NCI-H226 (cell line): ENCODE results near the gene CACNA2D4.

Experiments used
- DNase-seq: peaks from one replicate; pipeline ENCODE4 v3.0.0-alpha.2; 2015

CACNA2D4 gene

GRCh38 chr12:1885599-1886245 lies 32.7 kb downstream of the CACNA2D4 start:
- no peak for DNase-seq

DNA sequence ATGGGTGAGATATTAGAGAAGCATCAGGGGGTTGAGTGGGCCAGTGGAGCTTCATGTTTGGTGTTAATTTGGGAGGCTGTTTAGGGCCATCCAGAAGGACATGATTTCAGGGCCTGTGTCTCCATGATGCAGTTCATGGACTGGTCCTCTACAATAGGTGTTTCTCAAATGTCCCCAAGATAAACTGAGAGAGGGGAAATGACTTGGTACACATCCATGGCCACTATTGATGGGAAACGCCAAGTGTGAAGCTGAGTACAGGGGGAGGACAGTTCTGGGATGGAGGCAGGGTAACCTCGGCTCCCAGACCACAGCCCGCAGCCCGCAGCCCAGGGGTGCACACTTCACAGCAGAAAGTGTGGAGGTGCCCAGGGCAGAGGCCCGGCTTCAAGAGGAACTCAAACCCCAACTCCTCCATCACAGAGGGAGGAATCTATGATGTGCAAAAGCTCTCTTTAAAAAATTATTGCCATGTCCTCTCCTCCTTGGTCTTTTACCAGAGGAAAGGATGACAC lies 33.3 kb downstream of the CACNA2D4 start:
- DNase-seq, result no peak

- no peak for DNase-seq
These were observed 33.8 kb downstream of the CACNA2D4 start for GRCh38 chr12:1884651-1885050.

GRCh38 chr12:1883513-1883912 lies 34.9 kb downstream of the CACNA2D4 start:
- no peak for DNase-seq

DNA sequence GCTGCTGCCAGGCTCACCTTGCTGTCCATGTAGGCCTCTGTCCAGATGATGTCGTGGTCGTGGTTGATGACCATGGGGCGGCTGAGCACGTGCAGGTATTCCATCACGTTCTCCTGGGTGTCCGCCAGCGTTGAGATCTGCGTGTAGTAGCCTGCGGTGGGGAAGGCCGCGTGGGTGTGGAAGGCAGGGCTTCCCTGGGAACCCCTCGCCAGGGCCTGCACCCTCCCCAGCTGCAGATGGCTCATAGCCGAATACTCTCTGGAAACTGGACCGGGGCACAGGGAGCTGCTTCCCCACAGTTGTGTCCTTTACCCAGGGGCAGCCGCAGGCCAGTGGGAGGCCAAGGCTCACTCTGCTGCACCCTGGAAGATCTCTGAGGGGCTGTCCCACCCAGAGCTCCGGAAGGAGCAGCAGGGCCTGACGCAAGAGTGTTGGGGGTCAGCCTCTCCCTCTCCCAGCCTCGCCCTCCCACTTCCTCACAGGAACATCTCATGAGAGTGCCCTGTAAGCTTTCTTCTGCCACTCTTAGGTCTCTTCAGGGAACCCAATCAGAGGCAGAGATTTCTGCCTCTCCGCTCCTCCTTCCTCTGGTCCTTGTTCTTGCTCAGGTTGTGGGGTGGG lies 35.5 kb downstream of the CACNA2D4 start:
- DNase-seq, result no peak

- no peak for DNase-seq
These were observed 36.0 kb downstream of the CACNA2D4 start for GRCh38 chr12:1882405-1882804.

DNA sequence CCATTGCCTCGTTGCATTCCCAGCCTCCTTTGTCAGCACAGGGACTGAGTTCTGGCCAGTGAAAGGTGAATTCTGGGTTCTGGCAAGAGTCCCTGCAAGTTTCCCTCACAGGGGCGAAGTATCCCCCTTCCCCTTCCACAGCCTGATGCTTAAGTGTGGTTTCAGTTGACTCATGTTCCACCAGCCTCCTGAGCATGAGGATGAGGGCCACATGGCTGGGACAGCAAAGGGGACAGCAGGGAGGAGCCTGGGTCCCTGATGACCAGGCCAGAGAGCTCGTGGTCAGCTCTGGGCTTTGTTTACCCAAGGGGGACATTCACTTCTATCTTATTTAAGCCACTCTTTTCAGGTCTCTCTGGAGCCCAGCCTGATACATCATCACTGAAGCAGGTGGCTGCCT lies 36.5 kb downstream of the CACNA2D4 start:
- no peak for DNase-seq

DNA sequence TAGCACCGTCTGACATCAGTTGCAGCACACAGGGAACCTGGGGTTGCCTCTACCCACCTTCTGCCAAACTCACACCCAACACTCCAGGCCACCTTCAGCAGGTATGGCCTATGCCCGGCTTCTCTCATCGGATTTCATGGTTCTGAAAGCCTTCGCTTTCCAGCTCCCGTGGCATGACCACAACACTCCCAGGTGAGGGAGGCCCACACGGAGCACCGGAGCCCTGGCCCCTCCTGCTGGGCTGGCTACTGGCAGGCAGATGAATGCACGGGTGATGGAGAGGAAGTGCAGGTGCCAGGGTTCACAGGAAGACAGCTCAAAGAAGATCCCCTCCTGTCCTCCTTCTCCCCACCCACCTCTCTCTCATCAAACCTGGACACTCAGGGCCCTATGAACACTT lies 37.2 kb downstream of the CACNA2D4 start:
- no peak for DNase-seq

DNA sequence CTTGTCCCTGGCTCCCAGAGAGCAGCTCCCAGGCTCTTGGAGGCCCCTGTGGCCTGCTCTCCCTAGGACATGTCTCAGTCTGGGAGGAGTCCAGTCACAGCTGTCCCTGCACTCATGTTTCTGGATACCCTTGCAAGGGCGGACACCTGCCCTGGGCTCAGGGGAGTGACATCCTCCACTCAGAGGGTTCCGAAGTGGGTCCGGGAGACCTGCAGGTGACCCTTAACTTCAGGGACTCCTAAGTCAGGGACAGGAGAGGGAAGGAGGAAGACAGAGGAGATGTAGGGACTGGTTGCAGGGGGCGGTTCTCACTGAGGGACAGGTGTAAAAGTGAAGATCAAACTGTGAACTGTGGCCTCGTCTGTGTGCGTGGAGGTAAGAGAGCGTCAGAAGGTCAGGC lies 37.6 kb downstream of the CACNA2D4 start:
- no peak for DNase-seq

- no peak for DNase-seq
These were observed 38.2 kb downstream of the CACNA2D4 start for GRCh38 chr12:1880153-1880845.

DNA sequence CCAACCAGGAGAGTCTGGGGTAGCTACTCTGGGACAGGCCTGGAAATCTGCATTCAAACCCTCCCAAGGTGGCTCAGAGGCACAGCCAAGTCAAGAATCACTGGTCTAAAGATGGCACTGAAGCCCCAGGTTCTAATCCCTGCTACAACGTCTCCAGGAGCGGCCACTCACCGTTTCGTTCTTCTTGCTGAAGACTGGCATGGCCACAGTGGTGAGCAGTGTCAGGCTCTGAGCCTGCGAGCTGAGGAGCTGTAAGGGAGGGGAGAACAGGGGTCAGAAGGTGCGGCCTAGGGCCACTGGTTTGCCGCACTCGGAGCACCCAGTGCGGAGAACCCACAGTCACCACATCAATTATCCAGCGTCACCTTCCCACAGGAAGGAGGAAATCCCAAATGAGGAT lies 38.8 kb downstream of the CACNA2D4 start:
- no peak for DNase-seq

DNA sequence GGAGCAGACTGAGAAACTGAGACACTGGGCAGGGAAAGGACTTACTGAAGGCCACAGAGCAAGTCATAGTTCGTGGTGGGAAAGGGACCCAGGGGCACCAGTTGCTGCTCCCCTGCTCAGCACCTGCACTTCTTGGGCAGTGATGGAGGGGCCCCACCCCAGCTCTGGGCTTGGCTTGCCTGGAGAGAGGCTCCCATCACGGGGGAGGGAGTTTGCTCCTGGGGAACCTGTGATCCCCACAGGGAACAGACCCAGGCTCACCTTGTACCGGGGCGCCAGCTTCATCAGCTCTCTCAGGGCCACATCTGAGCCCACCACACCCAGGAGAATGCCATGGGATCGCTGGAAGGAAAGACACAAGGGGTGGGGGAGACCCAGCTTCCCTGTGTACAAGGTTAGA lies 39.8 kb downstream of the CACNA2D4 start:
- DNase-seq, result no peak

- no peak for DNase-seq
These were observed 40.2 kb downstream of the CACNA2D4 start for GRCh38 chr12:1878214-1878613.

- no peak for DNase-seq
These were observed 41.1 kb downstream of the CACNA2D4 start for GRCh38 chr12:1877169-1877878.

DNA sequence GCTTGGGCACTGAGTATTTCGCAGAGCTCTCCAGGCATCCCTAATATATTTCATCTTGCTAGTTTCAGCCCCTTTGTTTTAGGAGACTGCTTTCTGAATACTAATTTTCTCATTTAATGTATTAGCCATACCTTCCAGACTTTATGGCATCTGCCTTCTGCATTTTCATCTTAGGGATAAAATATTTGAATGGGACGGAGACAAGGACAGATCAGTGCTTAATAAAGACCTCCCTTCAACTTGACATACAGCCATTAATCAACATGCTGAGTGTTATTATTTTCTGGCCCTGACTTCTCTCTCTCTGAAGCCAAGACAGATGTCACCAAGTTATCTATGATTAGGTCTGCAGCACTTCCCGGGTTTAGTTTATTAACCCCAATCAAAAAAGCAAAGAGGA lies 42.4 kb downstream of the CACNA2D4 start:
- DNase-seq, result no peak

GRCh38 chr12:1875608-1876007 lies 42.8 kb downstream of the CACNA2D4 start:
- no peak for DNase-seq

DNA sequence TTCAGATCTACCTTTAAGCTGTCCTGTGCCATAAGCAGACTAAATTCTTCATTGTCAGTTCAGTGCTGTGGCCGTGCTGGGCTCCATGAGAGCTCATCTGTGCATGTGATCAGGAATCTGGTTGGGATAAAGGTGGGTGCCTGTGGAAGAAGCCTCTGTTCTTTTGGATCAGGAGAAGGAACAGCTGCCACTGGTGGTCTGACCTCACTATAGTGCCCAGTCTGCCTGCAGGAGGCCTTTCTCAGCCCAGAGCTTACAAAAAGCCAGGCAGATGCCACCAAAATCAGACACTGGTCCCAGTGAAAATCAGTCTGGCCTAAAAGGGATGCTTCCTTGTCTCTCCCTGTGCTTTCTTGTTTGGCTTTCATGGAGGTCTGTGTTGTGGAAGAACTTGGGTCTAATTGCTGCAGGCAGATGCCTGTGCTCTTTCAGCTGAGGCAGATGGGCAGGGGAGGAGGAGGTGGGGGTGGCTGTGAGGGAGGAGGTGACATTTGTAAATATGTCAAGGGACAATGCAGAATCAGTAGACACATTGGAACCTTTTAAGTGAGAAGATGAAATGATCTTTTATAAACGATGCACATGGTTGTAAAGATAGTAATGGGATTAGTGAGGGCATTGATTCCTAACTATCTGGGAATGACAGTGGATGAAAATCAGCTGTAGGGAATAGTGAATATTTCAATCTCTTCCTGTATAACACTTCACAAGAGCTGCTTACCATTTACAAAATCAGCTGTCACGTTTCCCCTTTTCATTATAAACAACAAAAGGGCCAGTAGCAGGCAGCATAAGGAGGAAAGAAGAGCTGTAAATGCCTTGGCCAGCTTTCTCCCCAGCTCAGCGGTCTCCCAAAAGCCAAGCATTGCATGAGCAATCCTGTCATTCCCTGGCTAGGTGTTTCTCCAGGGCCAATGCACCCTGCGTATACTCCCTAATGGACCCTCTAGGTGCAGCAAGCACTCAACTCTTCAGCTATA lies 44.6 kb downstream of the CACNA2D4 start:
- DNase-seq, result no peak

- DNase-seq, result no peak
These were observed 46.0 kb downstream of the CACNA2D4 start for GRCh38 chr12:1872448-1872847.

GRCh38 chr12:1872001-1872400 lies 46.5 kb downstream of the CACNA2D4 start:
- DNase-seq, result no peak

DNA sequence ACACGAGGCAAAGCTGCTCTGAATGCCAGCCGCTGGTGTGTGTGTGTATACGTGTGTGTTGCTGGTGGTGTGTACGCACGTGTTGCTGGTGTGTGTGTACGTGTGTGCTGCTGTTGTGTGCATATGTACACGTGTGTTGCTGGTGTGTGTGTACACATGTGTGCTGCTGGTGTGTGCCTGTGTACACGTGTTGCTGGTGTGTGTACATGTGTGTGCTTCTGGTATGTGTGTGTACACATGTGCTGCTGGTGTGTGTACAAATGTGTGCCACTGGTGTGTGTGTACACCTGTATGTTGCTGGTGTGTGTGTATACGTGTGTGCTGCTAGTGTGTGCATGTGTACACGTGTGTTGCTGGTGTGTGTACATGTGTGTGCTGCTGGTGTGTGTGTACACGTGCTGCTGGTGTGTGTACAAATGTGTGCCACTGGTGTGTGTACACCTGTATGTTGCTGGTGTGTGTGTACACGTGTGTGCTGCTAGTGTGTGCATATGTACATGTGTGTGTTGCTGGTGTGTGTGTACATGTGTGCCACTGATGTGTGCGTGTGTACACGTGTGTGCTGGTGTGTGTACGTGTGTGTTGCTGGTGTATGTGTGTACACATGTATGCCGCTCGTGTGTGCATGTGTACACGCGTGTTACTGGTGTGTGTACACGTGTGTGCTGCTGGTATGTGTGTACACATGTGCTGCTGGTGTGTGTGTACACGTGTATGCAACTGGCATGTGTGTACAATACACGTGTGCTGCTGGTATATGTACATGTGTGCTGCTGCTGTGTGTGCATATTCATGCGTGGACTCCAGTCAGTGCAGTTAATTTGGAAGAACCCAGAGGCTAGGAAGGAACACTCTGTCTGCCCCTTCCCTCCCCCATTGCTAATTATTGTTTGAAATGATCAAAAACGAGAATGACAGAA lies 47.2 kb downstream of the CACNA2D4 start:
- no peak for DNase-seq

DNA sequence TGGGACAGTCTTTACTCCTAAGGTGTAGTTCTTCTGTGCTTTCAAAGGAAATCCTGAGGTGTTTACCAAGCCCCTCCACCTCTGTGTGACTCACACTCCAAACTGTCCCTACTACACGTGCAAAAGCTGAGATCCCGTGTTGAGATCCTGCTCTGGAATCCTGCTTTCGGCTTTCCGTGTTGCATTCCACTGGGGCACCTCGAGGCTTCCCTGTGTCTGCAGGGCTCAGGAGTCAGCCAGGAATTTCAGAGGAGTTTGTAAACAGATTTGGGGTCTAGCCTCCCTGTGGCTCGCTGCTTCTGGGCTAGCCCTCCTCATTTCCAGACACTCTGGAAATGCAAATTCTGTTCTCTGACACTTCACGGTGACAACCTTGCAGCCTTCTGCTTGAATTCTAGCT lies 48.4 kb downstream of the CACNA2D4 start:
- no peak for DNase-seq
